ENCODE results near the gene CAP1.

Gene CAP1

GRCh38 chr1:40040511-40041465 lies at the start of gene CAP1:
Gene CAP1, plus strand, starts transcription at chr1:40040729. Its CDS starts 18,618 bp downstream, at chr1:40059347.
- TF ChIP-seq CTCF (conservative IDR thresholded peaks at IDR 0.05; ENCODE audit: low read depth, low read length) = no peak
- peak within 1 kb of the TSS; percentile 99 for H3K4me3 ChIP-seq (ENCODE audit: low read depth, low read length)
- DNase-seq (ENCODE audit: low read depth) = peak; percentile 99

GRCh38 chr1:39992234-39992633 lies 48.3 kb upstream of the CAP1 start:
- no peak for TF ChIP-seq CTCF (conservative IDR thresholded peaks at IDR 0.05; ENCODE audit: low read depth, low read length)
- no peak overlapping the region for H3K4me3 ChIP-seq (ENCODE audit: low read depth, low read length)
- no peak for DNase-seq (ENCODE audit: low read depth)

GRCh38 chr1:39992888-39993287 lies 47.6 kb upstream of the CAP1 start:
- no peak for TF ChIP-seq CTCF (conservative IDR thresholded peaks at IDR 0.05; ENCODE audit: low read depth, low read length)
- H3K4me3 ChIP-seq (ENCODE audit: low read depth, low read length) = no peak overlapping the region
- no peak for DNase-seq (ENCODE audit: low read depth)

GRCh38 chr1:39995973-39996393 lies 44.5 kb upstream of the CAP1 start:
- H3K4me3 ChIP-seq (ENCODE audit: low read depth, low read length) = no peak overlapping the region
- DNase-seq (ENCODE audit: low read depth) = no peak
- no peak for TF ChIP-seq CTCF (conservative IDR thresholded peaks at IDR 0.05; ENCODE audit: low read depth, low read length)

- H3K4me3 ChIP-seq (ENCODE audit: low read depth, low read length) = no peak overlapping the region
- peak; percentile 20 for DNase-seq (ENCODE audit: low read depth)
- no peak for TF ChIP-seq CTCF (conservative IDR thresholded peaks at IDR 0.05; ENCODE audit: low read depth, low read length)
These were observed 44.0 kb upstream of the CAP1 start for GRCh38 chr1:39996396-39997004.

- no peak overlapping the region for H3K4me3 ChIP-seq (ENCODE audit: low read depth, low read length)
- DNase-seq (ENCODE audit: low read depth) = no peak
- no peak for TF ChIP-seq CTCF (conservative IDR thresholded peaks at IDR 0.05; ENCODE audit: low read depth, low read length)
These were observed 39.1 kb upstream of the CAP1 start for GRCh38 chr1:40001456-40001855.

Measured in choroid plexus epithelial cell (primary cell).